ENCODE measurements around the gene YOD1.
A peak's percentile ranks its signal among the peaks of the same experiment; 100 is the strongest.

Gene YOD1

GRCh38 chr1:207028884-207029650 lies 21.9 kb downstream of the YOD1 start:
- no peak for DNase-seq (ENCODE audit: low read depth in 2 of 2)
- no peak overlapping the region for H3K4me3 ChIP-seq (replicated peaks in 1 of 2; ENCODE audit: low read depth in 2 of 2, low read length in 2 of 2)
- no peak for TF ChIP-seq CTCF (IDR thresholded peaks at IDR 0.05; ENCODE audit: low read depth, low read length)

- no peak for DNase-seq (ENCODE audit: low read depth in 2 of 2)
- no peak for TF ChIP-seq CTCF (IDR thresholded peaks at IDR 0.05; ENCODE audit: low read depth, low read length)
- no peak overlapping the region for H3K4me3 ChIP-seq (replicated peaks in 1 of 2; ENCODE audit: low read depth in 2 of 2, low read length in 2 of 2)
Observed at GRCh38 chr1:207027921-207028320, 23.1 kb downstream of the YOD1 start.

- H3K4me3 ChIP-seq (replicated peaks in 1 of 2; ENCODE audit: low read depth in 2 of 2, low read length in 2 of 2): no peak overlapping the region
- peak in 1 of 2 donors; percentile 72 for DNase-seq (ENCODE audit: low read depth in 2 of 2)
- TF ChIP-seq CTCF (IDR thresholded peaks at IDR 0.05; ENCODE audit: low read depth, low read length): no peak
Observed at GRCh38 chr1:207027206-207027777, 23.7 kb downstream of the YOD1 start.

GRCh38 chr1:207026104-207026534 lies 24.9 kb downstream of the YOD1 start:
- TF ChIP-seq CTCF (IDR thresholded peaks at IDR 0.05; ENCODE audit: low read depth, low read length): no peak
- H3K4me3 ChIP-seq (replicated peaks in 1 of 2; ENCODE audit: low read depth in 2 of 2, low read length in 2 of 2): no peak overlapping the region
- DNase-seq (ENCODE audit: low read depth in 2 of 2): peak; percentile 46 to 55

- no peak for TF ChIP-seq CTCF (IDR thresholded peaks at IDR 0.05; ENCODE audit: low read depth, low read length)
- H3K4me3 ChIP-seq (replicated peaks in 1 of 2; ENCODE audit: low read depth in 2 of 2, low read length in 2 of 2): no peak overlapping the region
- peak; percentile 55 to 71 for DNase-seq (ENCODE audit: low read depth in 2 of 2)
Observed at GRCh38 chr1:207025146-207025880, 25.7 kb downstream of the YOD1 start.

- no peak overlapping the region for H3K4me3 ChIP-seq (replicated peaks in 1 of 2; ENCODE audit: low read depth in 2 of 2, low read length in 2 of 2)
- TF ChIP-seq CTCF (IDR thresholded peaks at IDR 0.05; ENCODE audit: low read depth, low read length): no peak
- peak in 1 of 2 donors; percentile 49 for DNase-seq (ENCODE audit: low read depth in 2 of 2)
Observed at GRCh38 chr1:207024202-207025145, 26.5 kb downstream of the YOD1 start.
